ENCODE measurements around the gene HOPX. TPM values are rescaled to one million over a fixed set of nuclear protein-coding genes. Genes with fewer than 3 reads are reported as not detected.

Gene HOPX
- total and polyA plus RNA-seq, 2 experiments from 2014 or later: not detected

DNA sequence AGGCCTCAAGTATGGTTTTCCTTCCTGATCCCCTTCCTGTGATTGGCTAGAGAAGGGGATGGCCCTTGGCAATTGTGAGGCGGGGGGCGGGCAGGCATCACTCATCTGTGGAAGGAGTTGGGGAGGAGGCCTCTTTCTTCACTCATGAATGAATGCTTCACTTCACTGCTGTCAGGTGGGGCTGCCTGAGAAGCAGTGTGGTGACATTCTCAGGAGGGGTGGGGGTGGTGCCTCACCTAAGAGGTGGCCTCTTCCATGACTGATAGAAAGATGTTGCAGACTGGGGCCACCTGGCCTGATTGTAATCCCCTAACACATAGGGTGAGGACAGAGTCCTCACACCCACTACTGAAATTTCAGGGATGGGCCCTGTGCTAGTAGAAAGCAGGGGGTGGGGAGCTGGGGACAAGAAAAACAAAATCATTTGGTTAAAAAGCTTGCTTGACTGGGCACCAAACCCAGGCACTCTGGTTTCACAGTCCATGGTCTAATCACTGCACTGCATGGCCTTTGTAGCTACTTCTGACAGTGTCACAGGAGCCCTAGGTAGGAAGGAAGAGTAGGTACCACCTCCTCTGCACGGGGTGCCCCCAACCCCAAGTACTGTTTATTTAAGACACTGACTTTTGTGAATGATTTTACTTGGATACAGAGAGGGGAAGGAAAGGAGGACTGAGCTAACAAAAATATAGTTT lies 5.6 kb upstream of the HOPX start (continued):
- TF ChIP-seq, protein P1, sequence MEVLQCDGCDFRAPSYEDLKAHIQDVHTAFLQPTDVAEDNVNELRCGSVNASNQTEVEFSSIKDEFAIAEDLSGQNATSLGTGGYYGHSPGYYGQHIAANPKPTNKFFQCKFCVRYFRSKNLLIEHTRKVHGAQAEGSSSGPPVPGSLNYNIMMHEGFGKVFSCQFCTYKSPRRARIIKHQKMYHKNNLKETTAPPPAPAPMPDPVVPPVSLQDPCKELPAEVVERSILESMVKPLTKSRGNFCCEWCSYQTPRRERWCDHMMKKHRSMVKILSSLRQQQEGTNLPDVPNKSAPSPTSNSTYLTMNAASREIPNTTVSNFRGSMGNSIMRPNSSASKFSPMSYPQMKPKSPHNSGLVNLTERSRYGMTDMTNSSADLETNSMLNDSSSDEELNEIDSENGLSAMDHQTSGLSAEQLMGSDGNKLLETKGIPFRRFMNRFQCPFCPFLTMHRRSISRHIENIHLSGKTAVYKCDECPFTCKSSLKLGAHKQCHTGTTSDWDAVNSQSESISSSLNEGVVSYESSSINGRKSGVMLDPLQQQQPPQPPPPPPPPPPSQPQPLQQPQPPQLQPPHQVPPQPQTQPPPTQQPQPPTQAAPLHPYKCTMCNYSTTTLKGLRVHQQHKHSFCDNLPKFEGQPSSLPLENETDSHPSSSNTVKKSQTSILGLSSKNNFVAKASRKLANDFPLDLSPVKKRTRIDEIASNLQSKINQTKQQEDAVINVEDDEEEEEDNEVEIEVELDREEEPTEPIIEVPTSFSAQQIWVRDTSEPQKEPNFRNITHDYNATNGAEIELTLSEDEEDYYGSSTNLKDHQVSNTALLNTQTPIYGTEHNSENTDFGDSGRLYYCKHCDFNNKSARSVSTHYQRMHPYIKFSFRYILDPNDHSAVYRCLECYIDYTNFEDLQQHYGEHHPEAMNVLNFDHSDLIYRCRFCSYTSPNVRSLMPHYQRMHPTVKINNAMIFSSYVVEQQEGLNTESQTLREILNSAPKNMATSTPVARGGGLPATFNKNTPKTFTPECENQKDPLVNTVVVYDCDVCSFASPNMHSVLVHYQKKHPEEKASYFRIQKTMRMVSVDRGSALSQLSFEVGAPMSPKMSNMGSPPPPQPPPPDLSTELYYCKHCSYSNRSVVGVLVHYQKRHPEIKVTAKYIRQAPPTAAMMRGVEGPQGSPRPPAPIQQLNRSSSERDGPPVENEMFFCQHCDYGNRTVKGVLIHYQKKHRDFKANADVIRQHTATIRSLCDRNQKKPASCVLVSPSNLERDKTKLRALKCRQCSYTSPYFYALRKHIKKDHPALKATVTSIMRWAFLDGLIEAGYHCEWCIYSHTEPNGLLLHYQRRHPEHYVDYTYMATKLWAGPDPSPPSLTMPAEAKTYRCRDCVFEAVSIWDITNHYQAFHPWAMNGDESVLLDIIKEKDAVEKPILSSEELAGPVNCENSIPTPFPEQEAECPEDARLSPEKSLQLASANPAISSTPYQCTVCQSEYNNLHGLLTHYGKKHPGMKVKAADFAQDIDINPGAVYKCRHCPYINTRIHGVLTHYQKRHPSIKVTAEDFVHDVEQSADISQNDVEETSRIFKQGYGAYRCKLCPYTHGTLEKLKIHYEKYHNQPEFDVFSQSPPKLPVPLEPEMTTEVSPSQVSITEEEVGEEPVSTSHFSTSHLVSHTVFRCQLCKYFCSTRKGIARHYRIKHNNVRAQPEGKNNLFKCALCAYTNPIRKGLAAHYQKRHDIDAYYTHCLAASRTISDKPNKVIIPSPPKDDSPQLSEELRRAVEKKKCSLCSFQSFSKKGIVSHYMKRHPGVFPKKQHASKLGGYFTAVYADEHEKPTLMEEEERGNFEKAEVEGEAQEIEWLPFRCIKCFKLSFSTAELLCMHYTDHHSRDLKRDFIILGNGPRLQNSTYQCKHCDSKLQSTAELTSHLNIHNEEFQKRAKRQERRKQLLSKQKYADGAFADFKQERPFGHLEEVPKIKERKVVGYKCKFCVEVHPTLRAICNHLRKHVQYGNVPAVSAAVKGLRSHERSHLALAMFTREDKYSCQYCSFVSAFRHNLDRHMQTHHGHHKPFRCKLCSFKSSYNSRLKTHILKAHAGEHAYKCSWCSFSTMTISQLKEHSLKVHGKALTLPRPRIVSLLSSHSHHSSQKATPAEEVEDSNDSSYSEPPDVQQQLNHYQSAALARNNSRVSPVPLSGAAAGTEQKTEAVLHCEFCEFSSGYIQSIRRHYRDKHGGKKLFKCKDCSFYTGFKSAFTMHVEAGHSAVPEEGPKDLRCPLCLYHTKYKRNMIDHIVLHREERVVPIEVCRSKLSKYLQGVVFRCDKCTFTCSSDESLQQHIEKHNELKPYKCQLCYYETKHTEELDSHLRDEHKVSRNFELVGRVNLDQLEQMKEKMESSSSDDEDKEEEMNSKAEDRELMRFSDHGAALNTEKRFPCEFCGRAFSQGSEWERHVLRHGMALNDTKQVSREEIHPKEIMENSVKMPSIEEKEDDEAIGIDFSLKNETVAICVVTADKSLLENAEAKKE (CRISPR knock-in tag; IDR thresholded peaks at IDR 0.05): no peak

GRCh38 chr4:56684320-56685050 lies 3.4 kb upstream of the HOPX start:
- H4K20me1 ChIP-seq (replicated peaks; ENCODE audit: insufficient read depth): no peaks in the 10 kb centered on the region
- H3K4me2 ChIP-seq: no peak overlapping the region
- no peaks in the 10 kb centered on the region for H3K36me3 ChIP-seq (ENCODE audit: insufficient read depth)
- Mint-ChIP-seq H3K4me3 (no peak overlapping the region), H3K36me3 (ENCODE audit: low read depth) (no peaks in the 10 kb centered on the region), H3K9me3 (no peaks in the 10 kb centered on the region), H3K27me3 (ENCODE audit: insufficient read depth, low read depth, poor library complexity) (no peaks in the 10 kb centered on the region), H3K4me1 (peaks cover 15% of the 10 kb centered on the region; the same call in 2 of the 3 replicates), H3K27ac (no peak overlapping the region)
- ATAC-seq (no peak), DNase-seq (ENCODE audit: low spot score) (no peak)
- H3K27ac ChIP-seq (ENCODE audit: low read depth): no peak overlapping the region
- no peak overlapping the region for H2AFZ ChIP-seq
- H3K4me1 ChIP-seq (ENCODE audit: insufficient read depth): peaks cover 3% of the 10 kb centered on the region; the same call in 1 of the 2 replicates
- H3K4me3 ChIP-seq: no peak overlapping the region
- H3K79me2 ChIP-seq (replicated peaks; ENCODE audit: insufficient read depth): no peaks in the 10 kb centered on the region
- H3F3A ChIP-seq (replicated peaks; ENCODE audit: low read depth): no peaks in the 10 kb centered on the region
- no peaks in the 10 kb centered on the region for H3K9me2 ChIP-seq (ENCODE audit: insufficient read depth)
- H3K27me3 ChIP-seq (ENCODE audit: insufficient read depth): no peaks in the 10 kb centered on the region
- TF ChIP-seq STAT1 (IDR thresholded peaks at IDR 0.05; ENCODE audit: unreplicated experiment) (no peak), POLR2AphosphoS5 (IDR thresholded peaks at IDR 0.05; ENCODE audit: low read depth) (no peak), CREB1 (CRISPR knock-in tag; IDR thresholded peaks at IDR 0.05; ENCODE audit: low read depth) (no peak), ZNF114 (CRISPR knock-in tag; IDR thresholded peaks at IDR 0.05) (no peak), NANOG (IDR thresholded peaks at IDR 0.05; ENCODE audit: borderline replicate concordance) (no peak)
- TF ChIP-seq, protein P2, sequence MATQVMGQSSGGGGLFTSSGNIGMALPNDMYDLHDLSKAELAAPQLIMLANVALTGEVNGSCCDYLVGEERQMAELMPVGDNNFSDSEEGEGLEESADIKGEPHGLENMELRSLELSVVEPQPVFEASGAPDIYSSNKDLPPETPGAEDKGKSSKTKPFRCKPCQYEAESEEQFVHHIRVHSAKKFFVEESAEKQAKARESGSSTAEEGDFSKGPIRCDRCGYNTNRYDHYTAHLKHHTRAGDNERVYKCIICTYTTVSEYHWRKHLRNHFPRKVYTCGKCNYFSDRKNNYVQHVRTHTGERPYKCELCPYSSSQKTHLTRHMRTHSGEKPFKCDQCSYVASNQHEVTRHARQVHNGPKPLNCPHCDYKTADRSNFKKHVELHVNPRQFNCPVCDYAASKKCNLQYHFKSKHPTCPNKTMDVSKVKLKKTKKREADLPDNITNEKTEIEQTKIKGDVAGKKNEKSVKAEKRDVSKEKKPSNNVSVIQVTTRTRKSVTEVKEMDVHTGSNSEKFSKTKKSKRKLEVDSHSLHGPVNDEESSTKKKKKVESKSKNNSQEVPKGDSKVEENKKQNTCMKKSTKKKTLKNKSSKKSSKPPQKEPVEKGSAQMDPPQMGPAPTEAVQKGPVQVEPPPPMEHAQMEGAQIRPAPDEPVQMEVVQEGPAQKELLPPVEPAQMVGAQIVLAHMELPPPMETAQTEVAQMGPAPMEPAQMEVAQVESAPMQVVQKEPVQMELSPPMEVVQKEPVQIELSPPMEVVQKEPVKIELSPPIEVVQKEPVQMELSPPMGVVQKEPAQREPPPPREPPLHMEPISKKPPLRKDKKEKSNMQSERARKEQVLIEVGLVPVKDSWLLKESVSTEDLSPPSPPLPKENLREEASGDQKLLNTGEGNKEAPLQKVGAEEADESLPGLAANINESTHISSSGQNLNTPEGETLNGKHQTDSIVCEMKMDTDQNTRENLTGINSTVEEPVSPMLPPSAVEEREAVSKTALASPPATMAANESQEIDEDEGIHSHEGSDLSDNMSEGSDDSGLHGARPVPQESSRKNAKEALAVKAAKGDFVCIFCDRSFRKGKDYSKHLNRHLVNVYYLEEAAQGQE (IDR thresholded peaks at IDR 0.05; ENCODE audit: unreplicated experiment): no peak
